ENCODE measurements around the gene SPATA1.

SPATA1 gene

DNA sequence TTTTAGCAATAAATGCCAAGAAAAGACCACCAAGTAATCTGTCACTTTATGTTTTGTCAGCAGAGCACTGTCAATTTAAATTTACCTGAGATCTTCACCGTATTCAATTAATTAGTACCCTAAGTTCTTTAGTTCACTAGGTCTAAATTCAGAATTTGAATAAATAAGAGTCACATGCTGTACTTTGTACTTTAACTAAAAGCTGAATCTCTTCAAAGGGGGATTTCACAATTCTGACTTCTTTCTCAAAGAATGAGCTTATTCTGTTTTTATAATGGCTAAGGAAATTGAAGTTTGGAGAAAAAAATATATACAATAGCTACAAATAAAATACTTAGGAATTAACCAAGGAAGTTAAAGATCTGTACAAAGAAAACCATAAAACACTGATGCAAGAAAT lies 2.3 kb downstream of the SPATA1 start:
- no peak for DNase-seq (ENCODE audit: low spot score)

DNA sequence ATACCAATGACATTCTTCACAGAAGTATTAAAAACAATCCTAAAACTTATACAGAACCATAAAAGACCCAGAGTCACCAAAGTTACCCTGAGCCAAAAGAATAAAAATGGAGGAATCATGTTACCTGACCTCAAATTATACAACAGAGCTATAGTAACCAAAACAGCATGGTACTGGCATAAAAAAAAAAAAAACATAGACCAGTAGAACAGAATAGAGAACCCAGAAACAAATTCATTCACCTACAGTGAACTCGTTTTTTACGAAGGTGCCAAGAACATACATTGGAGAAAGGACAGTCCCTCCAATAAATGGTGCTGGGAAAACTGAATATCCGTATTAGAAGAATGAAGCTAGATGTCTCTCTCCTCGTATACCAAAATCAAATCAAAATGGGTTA lies 2.8 kb downstream of the SPATA1 start:
- DNase-seq (ENCODE audit: low spot score) = no peak

DNA sequence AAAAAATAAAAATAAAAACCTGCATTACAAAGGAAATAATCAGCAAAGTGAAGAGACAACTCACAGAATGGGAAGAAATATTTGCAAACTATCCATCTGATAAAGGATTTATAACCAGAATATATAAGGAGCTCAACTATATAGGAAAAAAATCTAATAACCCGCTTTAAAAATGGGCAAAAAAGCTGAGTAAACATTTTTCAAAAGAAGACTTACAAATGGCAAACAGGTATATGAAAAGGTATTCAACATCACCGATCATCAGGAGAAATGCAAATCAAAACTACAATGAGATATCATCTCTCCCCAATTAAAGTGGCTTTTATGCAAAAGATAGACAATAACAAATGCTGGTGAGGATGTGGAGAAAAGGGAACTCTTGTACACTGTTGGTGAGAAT lies 4.0 kb downstream of the SPATA1 start:
- DNase-seq (ENCODE audit: low spot score) = no peak

DNA sequence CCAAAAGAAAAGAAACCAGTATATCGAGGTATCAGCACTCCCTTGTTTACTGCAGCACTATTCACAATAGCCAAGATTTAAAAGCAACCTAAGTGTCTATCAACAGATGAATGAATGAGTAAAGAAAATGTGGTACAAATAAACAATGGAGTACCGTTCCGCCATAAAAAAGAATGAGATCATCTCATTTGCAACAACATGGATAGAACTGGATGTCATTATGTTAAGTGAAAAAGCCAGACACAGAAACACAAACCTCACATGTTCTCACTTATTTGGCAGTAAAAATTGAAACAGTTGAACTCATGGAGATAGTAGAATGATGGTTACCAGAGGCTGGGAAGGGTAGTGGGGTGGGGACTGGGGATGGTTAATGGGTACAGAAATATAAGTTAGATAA lies 4.5 kb downstream of the SPATA1 start:
- DNase-seq (ENCODE audit: low spot score) = no peak

DNA sequence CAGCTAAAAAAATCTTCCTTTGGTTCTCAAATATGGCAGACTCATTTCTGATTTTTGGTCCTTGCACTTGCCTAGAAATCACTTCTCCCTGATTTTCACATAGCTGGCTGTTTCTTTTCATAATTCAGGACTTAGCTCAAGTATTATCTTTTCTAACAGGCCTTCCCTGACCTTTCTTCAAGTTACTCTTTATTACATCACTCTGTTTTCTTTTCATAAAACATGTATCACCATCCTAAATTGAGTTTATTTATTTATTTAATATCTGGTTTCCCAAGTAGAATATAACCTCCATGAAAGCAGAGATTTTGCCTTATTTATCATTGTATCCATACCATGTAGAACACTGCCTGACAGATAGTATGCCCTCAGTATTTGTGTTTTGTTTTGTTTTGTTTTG lies 18.4 kb downstream of the SPATA1 start:
- no peak for DNase-seq (ENCODE audit: low spot score)

DNA sequence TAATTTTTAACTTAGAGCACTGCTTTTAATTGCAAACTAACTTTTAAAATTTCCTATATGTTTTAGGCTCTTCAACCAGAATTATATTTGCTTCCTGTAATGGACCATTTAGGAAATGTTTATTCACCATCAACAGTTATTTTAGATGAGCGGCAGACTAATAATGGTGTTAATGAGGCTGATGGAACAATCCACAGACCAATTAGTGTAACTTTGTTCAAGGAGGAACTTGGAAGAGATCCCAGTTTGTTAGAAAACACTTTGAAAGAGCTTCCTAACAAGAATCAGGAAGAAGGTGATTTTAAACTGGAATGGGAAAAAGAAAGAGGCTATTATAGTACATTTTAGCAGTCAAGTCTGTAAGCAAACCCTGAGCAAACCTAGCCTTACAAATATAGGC lies 19.6 kb downstream of the SPATA1 start:
- DNase-seq (ENCODE audit: low spot score) = no peak

DNA sequence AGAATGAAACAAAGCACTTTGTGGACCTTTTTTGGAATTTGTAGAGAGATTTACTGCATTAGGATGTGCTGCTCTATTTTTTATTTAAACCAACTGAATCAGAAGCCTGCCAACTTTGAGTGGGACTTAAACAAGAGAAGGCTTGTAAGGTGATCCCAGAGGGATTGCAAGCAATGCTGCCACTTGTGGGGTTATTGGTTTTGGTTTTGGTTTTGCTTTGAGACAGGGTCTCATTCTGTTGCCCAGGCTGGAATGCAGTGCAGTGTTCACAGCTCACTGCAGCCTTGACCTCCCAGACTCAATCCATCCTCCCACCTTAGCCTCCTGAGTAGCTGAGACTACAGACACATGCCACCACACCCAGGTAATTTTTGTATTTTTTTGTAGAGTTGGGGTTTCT lies 32.4 kb downstream of the SPATA1 start:
- DNase-seq (ENCODE audit: low spot score) = no peak

DNA sequence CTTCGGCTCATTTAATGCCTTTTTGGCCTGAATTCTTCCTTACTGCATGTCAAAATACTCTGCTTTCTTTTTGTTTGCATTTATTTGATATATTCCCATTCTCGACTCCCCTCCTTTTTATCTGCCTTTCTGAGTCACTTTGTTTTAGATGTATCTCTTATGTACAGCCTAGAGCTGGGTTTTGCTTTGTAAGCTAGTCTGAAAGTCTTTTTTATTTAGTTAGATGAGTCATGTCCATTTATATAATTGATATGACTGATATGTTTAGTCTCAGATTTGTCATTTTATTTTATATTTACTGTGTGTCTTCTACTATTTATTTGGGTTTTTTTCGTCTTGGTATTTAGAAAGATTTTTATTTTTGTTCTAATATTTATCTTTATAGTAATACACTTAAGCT lies 33.8 kb downstream of the SPATA1 start:
- DNase-seq (ENCODE audit: low spot score) = no peak

DNA sequence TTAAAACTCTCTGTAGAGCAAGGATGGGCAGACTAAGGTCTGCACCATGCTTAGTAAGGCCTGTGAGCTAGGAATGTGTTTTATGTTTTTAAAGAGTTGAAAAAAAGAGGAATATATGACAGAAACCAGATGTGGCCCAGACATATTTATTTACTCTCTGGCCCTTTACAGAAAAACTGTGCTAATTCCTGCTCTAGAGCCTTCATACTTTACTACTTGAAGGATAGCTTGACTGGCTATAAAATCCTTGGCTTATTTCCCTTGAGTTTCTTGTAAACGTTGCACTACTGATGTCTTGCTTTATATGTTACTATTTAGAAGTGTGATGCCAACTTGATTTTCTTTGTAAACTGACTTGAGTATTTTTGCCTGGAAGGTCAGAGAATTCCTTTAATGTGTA lies 34.6 kb downstream of the SPATA1 start:
- no peak for DNase-seq (ENCODE audit: low spot score)

DNA sequence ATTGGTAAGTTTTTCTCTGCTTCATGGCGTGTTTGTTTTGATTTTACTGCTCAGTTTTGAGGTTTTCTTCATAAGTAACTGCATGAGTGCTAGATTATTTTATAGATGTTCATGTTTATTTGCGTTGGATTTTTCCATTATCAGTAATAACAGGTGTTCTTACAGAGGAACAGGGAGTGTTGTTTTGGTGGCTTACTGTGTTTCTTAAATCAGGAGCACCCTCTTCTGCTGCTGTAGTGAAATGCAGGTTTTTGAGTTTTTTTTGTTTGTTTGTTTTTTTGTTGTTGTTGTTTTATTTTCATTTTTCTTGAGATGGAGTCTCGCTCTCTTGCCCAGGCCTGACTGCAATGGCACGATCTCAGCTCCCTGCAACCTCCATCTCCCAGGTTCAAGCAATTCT lies 35.5 kb downstream of the SPATA1 start:
- peak; percentile 57 for DNase-seq (ENCODE audit: low spot score)

DNA sequence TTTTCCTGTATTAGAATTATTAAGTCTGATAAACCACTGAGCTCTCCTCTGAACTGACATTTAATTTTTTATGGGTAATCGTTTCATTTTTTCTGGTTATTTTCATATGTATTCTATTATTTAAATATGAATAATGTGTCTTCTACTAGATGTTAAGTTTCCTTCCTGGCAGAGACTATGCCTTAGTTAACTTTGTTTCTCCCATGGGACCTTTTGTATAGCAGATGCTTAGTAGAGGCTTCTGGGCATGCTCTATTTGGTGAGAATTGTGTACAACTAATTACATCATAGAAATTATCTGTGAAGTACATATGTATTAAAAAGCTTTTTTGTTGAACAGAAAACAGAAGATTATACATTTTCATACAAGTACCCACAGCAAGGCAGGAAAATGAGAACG lies 44.6 kb downstream of the SPATA1 start:
- DNase-seq (ENCODE audit: low spot score) = no peak

DNA sequence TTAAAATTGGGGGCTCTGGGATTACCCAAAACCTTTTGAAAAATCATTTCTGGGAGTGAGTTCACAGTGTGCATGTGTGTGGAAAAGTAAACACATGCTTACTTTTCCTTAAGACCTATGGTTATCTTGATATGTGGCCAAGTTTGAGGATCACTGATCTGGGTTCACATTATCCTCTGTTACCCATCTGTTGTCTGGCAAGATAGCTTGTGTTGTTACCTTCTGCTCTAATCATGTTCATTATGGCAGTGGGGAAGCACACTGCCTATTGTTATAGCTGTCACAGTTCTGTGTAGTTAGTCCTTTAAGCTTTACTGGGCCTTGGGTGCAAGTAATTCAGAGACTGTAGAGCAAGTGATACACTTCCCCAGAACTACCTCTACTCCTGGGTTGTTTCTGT lies 63.0 kb downstream of the SPATA1 start:
- no peak for DNase-seq (ENCODE audit: low spot score)

DNA sequence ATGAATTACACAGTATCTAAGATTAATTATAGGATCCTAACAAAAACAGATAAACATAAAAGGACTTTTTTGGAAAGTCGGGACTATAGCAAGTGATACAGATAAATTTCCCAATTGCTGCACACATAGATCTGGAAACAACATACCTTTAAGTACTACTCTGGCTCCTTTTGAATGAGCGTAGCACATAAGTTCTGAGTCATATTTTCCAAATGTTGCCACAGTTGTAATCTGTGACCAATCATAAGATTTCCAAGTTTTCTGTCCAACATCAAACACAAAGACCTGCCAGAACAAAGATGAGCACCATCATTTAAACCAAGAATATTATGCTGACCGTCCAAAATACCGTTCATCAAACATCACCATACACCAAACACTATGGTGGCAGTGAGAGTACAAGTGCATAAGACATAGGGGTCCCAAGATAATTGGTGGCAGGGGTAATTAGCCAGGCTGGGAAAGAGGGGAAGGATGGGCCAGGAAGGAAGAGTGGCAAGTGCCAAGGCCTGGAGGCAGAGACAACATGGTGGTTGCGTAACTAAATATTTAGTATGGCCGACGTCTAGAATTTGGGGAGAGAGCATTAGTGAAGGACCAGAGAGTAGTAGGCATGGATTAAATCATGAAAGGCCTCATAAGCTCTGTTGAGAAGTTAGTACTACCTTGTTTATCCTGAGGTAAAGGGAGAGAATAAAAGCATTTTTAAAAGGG lies 64.4 kb downstream of the SPATA1 start:
- no peak for DNase-seq (ENCODE audit: low spot score)

DNA sequence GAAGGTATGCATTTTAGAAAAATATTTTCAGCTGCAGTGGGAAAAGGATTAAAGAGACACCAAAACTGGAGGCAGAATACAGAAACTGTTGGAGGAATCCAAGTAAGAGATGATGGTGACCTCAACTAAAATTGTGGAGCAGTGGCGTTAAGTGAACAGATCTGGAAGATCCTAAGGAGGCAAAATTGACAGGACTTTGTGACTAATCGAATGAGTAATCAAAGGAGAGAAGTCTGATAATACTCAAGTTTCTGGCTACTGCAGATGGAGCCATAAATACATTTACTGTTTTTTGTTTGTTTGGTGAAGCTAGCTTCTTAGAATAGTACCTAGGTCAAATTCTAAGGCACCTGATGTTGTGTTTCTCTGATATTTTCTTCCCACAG lies 65.0 kb downstream of the SPATA1 start:
- no peak for DNase-seq (ENCODE audit: low spot score)

DNA sequence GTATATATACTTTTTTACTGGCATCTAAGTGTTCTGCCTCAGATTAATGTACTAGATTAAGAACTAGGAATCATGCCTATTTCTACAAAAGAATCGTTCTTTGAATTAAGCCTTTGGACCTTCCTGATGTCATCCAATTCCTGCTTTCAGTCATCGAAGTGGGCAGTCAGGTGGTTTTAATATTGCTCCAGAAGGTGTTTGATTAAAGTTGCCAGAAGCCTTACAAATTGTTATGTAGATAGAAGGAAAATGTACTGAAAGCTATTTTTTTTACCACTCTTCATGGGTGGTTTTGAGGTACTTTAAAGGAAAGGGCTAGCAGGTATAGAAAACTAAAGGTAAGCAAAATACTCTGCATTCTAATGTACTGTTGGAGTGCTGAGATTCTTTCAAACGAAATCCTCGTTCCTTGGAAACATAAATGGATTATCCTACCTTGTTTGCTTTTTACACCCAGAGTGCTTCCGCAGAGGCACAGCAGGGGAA lies 67.3 kb downstream of the SPATA1 start:
- peak; percentile 26 for DNase-seq (ENCODE audit: low spot score)

DNA sequence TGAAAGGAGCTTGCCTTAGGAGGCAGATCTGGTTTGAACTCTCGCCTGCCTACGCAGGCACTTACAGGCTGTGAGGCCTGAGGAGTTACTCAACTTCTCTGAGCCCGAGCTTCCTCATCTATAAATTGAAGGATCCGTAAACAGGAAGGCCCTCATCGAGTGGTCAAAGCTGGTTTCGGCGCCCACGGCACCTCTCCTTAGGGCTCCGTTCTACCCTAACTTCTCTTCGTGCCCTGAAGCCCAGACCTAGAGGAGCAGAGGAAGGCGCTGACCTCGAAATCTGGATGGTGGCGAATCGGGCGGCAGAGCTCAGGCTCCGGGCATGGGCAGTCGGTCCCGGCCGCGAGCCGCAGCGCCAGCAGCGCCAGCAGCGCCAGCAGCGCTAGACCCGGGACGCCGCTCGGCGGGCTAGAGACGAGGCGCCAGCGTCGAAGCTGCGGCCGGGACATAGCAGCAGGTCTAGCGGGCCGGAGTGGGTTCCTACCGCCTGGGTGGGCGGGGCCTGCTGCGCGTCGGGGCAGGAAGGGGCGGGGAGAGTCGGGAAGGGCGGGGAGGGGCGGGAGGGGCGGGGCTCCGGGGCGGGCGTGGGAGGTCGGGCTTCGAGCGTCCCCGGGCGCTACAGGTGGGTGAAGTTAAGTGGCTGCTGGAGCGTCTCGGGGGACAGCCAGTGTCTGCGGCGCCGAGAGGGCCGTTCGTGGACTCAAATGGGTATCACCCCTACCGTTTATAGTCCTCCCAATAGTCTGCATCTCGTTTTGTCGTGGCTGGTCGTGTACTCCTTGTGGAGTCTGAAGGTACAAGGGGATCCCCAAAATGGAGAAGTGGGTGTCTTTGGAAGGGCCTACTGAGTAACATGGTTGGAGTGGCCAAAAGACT lies 68.0 kb downstream of the SPATA1 start, which contains the start of gene CTBS:
TSS of gene CTBS (minus strand) at position 474 of the 876 bp plus-strand sequence. CDS start at position 449, 25 bp downstream.
- DNase-seq (ENCODE audit: low spot score) = peak; percentile 89

DNA sequence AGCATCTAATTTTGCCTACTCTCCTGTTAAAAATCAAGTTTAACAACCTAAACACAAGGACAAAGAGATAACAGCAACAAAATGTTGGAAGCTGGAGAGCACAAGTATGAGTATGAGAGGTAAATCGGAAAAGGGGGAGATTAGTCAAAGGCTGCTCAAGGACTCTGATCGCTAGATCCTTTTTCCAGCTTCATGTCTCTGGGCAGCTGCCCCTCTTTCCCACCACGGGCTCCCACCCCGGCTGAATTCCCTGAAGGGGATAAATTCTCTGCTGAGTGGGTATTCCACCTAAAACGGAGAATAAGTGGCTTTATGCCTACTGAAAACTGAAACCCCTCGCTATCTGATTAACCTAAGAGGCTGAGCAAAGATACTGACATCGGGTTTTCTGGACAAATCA lies 68.8 kb downstream of the SPATA1 start:
- no peak for DNase-seq (ENCODE audit: low spot score)

DNA sequence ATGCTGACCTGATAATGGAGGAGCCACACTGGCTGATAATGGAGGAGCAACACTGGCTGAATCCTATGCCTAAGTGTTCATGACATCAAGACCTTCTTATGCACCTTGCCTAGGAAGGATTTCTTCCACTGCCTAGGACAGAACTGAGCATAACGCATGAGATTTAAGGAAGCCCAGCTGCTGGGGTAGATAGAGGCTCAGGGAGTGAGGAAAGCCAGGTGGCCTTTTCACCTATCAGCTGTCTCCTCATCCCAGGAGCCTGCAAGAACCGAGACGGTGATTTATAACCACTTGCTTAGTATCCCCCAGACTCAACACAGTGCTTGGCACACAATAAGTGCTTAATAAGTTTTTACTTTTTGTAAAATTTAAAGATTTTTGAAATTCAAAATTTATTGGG lies 75.5 kb downstream of the SPATA1 start:
- no peak for DNase-seq (ENCODE audit: low spot score)

DNA sequence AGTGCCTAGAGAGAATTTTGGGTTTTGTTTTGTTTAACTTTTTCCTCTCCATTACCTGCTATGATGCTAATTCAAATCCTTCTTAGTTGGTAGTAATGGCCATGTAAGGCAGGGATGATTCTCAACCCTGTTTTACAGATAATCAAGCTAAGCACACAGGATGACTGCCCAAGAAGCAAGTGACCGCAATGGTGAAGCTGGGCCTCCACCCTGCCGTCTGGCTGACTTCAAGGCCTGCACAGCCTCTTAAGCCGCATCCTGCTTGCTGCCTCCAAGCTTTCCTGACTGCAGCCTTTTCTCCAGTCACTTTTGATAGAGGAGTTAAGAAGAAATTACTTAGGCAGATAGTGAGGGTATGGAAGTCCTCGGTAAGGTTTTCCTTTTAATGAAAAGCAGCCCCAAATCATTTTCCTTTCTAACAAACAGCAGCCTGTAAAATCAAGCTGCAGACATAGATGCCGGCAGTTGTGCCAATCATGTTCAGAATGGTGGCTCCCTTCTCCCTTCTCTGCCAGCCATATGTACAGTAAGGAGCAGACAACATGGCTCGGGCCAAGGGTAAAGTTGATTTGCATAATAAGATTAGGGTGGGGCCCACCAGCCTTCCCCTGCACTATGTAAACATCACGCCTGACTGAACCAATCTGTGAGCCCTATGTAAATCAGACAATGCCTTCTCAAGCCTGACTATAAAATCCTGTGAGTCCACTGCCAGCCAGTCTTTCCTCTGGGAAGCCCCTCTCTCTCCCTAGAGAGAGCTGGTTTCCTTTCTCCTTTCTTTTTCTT lies 76.8 kb downstream of the SPATA1 start:
- peak; percentile 7 for DNase-seq (ENCODE audit: low spot score)

DNA sequence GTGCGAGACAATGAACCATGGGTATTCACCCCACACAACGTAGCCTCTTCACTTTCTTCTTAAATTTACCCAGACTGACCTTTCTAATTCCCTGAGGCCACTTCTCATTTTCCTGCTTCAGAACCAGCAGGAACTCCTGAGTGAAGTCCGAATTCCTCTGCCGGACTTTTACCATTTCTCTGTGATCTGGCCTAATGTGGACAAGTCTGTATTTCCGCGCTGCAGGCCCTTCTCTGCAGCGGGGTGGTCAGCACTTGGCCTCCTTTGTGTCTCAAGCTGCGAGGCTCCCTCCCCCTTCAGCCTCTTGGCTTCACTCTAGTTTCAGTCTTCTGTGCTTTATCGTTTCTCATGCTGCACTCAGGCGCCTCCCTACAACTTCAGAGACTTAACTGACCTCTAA lies 77.5 kb downstream of the SPATA1 start:
- DNase-seq (ENCODE audit: low spot score) = no peak

DNA sequence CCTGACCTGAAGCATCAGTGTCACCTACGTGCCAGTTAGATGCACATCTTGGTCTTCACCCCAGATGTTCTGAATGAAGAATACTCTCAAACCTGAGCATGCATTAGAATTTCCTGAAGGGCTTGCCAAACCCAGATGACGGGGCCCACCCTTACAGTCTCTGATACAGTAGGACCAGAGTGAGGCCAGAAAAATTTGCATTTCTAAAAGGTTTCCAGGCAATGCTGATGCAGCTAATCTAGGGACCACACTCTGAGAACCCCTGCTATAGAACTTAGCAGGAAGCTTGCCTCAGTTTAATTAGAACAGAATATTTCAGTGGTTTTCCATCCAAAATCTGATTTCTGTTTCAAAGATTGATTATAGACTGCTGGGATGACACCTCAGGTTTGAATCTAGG lies 77.9 kb downstream of the SPATA1 start:
- no peak for DNase-seq (ENCODE audit: low spot score)

DNA sequence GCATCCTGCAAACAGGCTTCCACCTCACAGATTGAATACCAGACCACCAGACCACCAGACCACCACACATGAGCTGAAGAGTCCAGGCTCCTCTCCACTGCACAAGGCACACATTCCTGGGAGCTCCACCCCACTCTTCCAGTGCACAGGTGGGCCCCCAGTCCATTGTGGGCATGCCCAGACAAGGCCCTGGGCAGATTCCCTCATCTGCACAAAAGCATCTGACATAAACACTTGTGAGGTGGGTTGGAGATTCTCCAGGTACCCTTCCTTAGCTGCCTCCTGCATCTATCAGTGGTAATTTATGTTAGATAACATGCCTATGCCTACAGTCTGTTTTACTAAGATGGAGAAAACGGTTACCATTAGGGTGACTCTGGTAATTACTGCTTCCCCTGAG lies 79.6 kb downstream of the SPATA1 start:
- no peak for DNase-seq (ENCODE audit: low spot score)

DNA sequence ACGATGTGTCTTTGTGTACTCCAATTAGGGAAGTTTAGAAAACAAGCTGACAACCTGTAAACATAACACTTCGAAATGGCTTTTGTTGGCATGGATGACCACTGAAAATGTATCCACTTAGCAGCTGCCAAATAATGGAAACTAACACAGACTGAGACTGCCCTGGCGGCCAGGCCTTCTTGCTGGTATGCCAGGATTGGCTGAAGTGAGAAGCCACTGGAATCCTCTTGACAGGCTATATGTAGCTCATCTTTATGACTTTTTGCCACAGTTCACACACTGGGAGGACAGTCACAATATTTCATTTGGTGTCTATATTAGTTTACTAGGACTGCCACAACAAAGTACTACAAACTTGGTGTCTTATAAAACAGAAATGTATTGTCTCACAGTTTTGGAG lies 80.9 kb downstream of the SPATA1 start:
- DNase-seq (ENCODE audit: low spot score) = no peak
